GM18870 (cell line): Measurements from ENCODE around the gene FBXO28.
A peak's percentile ranks its signal among the peaks of the same experiment; 100 is the strongest.
"Not testable (repeated sequence)": the region's sequence is repeated elsewhere in the genome, so short reads cannot be mapped to it uniquely, and the experiment has no call there.

Source experiments
- ATAC-seq: cut with Tn5 transposase; IDR thresholded peaks from one replicate; pipeline ENCODE4 v1.9.1; 2021; ENCODE audit warnings: moderate library complexity; ENCODE audit not compliant: unreplicated experiment

Gene FBXO28

GRCh38 chr1:224183591-224184312 lies 69.8 kb downstream of the FBXO28 start:
- peak; percentile 36 for ATAC-seq

- no peak for ATAC-seq
These were observed 71.3 kb downstream of the FBXO28 start for GRCh38 chr1:224185208-224185607.

- ATAC-seq, result no peak
These were observed 74.4 kb downstream of the FBXO28 start for GRCh38 chr1:224188286-224188685.

GRCh38 chr1:224189561-224189960 lies 75.7 kb downstream of the FBXO28 start:
- no peak for ATAC-seq

GRCh38 chr1:224192082-224192788 lies 78.3 kb downstream of the FBXO28 start:
- ATAC-seq, result no peak

GRCh38 chr1:224193319-224193966 lies 79.5 kb downstream of the FBXO28 start:
- no peak for ATAC-seq

DNA sequence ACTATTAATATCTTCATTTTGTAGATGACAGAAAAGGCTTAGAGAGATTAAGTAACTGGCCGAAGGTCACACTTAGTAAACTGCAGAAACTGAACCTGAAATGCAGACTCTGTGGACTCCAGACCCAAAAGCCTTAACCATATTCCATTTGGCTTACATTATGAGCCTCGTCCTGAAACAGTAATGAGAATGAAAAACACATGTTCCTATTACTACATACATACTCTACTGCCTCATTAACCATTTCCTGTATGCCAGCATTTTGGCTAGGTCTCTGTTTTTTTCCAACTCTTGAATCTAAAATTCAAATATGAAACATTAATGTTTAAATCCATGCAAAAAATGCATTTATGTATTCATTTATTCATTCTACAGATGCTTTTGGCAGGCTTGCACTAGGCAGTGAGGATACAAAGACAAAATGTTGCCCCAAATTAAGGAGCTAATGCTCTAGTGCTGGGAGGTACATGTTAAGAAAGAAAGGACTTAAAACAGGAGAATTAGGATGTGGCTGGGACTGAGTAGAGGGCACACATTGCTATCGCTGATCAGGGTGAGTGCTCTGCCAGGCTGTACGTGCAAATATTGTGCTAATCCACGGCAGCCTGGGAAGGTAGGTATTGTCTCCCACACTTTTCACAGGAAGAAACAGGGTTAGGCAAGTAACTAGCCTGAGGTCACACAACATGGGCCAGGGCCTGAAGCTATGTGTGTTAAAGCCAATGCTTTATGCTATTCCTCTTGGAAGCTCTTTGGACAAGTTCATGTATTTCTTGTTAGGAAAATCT lies 83.1 kb downstream of the FBXO28 start:
- no peak for ATAC-seq

- ATAC-seq, result no peak
These were observed 84.7 kb downstream of the FBXO28 start for GRCh38 chr1:224198572-224198971.

- no peak for ATAC-seq
These were observed 85.8 kb downstream of the FBXO28 start for GRCh38 chr1:224199679-224200078.

- ATAC-seq, result no peak
These were observed 87.5 kb downstream of the FBXO28 start for GRCh38 chr1:224201383-224201782.

DNA sequence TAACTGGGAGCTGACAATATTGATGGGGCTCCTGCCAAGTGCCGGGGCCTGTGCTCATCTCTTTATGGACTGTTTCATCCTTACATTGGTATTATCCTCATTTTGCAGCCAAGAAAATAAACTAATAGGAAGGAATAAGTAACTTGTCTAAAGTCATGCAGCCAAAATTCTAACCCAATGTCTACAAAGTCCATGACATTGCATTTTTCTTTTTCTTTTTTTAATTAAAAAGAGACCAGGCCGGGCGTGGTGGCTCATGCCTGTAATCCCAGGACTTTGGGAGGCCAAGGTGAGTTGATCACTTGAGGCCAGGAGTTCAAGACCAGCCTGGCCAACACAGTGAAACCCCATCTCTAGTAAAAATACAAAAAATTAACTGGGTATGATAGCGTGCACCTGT lies 87.9 kb downstream of the FBXO28 start:
- no peak for ATAC-seq

DNA sequence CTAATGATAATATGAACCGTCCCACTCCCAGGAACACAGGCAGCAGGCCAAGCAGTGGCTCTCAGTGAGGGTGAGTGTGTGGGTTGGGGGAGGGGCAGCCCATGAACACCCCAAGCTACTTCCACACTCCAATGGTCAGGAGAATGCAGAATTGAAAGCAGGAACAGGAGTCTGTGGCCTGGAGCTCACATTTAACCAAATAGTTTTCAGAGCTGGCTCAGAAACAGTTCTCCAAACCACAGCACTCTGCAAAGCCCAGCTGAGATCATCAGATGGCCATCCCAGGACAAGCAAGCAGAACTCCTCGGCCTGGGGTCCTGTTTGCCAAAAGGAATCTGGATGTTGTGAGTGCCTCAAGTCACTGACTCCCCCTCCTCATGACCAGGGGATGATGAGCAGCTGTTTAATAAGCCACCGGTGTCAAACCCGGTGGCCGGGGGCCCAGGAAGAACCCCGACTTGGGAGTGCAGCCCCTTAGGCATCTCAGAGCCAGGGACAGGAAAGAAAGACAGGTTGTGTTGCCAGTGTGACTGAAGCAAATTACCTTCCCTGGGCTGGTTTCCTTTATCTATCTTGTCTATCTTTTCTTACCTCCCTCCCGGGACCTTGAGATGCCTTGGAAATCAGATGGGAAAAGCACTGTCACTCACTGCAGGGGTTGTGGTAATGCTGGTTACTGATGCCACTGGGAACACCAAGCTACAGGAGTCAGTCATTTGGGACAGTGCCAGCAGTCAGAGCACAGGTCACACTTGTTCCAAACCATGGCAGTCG lies 89.5 kb downstream of the FBXO28 start:
- peak; percentile 52 for ATAC-seq

DNA sequence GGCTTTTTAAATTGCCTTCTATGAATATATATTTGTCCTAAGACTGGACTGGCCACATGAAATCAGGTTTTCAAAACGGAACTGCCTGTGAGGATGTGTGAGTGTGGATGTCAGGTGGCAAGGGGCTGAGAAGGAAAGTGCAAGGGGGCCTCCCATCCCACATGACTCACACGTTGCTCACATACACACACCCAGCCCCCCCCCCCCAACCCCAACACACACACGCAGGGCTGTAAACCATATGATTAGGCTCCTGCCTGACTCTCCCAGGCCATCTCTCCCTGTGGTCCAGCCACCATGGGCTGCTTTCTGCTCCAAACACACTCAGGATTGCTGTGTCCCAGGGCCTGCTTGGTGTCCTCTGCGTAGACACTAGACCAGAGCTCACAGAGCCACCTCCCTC lies 91.5 kb downstream of the FBXO28 start:
- no peak for ATAC-seq

DNA sequence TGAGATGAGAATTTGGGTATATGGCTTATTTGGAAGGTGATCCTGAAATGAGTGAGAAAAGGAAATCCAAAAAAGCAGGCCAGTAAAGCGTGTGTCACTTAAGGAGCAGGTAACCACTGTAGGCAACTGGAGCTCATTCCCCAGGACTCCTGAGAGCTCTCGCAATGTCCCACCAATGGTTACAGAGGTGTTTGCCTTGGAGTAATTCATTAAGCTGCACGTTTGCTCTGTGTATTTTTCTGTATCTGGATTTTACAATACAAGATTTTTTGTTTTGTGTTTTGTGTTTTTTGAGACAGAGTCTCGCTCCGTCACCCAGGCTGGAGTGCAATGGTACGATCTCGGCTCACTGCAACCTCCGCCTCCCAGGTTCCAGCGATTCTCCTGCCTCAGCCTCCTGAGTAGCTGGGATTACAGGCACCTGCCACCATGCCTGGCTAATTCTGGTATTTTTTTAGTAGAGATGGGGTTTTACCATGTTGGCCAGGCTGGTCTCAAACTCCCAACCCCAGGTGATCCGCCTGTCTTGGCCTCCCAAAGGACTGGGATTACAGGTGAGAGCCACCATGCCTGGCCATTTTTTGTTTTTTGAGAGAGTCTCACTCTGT lies 92.1 kb downstream of the FBXO28 start:
- not testable (repeated sequence) for ATAC-seq

DNA sequence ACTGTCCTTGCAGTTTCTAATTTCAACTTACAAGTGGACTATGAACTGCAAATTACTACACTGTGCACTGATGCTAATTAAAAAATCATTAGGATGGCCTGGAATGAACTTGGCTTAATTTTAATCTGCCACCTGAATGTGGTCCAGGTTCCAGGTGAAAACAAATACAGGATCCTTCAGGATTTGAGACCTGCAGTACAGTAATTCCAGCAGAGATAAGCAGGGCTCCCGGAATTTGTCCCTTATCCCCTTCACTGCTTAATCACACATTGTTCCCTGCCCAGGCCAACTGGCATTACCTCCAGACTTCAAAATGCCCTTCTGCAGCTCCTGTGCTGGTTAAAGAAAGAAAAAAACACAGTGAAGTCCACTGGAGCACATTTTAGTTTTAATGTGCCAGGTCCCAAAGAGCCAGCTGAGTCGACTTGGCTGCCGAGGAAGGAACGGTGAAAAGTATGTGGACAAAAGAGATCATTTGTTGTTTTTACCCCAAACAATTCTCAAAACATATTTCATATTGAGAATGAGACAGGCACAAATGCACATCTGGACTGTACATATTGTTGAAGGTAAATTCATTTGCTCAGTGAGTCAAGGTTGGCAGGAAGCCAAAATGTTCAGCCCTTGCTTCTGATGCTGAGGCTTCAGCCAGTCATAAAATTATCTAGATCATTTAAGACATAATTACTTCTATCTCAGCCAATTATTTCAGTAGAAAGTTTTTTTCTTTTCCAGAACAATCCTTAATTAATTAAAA lies 97.5 kb downstream of the FBXO28 start:
- no peak for ATAC-seq
